Parietal lobe (tissue), 2 donors: Measurements from ENCODE around the gene SSH3. TPM values are rescaled to one million over a fixed set of nuclear protein-coding genes. Genes with fewer than 3 reads are reported as not detected.

Experiments
- small RNA-seq: library from RNA; depleted of rRNA; stranded (forward); fragments of <200 nt; gene quantifications from one replicate; pipeline ENCODE3, GENCODE V24; 2014; ENCODE audit warnings: low replicate concordance
- total RNA-seq: library from RNA; depleted of rRNA; stranded (reverse); fragments of >200 nt; gene quantifications from one replicate; pipeline ENCODE4 v1.2.3, GENCODE V29; 2014

The SSH3 gene, protein sequence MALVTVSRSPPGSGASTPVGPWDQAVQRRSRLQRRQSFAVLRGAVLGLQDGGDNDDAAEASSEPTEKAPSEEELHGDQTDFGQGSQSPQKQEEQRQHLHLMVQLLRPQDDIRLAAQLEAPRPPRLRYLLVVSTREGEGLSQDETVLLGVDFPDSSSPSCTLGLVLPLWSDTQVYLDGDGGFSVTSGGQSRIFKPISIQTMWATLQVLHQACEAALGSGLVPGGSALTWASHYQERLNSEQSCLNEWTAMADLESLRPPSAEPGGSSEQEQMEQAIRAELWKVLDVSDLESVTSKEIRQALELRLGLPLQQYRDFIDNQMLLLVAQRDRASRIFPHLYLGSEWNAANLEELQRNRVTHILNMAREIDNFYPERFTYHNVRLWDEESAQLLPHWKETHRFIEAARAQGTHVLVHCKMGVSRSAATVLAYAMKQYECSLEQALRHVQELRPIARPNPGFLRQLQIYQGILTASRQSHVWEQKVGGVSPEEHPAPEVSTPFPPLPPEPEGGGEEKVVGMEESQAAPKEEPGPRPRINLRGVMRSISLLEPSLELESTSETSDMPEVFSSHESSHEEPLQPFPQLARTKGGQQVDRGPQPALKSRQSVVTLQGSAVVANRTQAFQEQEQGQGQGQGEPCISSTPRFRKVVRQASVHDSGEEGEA
- 8.5 TPM for total RNA-seq

GRCh38 chr11:67303132-67303834, at the start of gene SSH3:
Gene SSH3 (plus strand): TSS chr11:67303530. CDS start chr11:67303626, 96 bp downstream.

GRCh38 chr11:67266449-67267187, 36.7 kb upstream of the SSH3 start, which contains the start of gene GRK2:
Gene GRK2 (plus strand): TSS chr11:67266473. CDS start chr11:67266700, 227 bp downstream.

GRCh38 chr11:67289226-67289650, 14.1 kb upstream of the SSH3 start, which contains the start of gene ANKRD13D:
Gene ANKRD13D (plus strand): TSS chr11:67289303. CDS start chr11:67289461, 158 bp downstream.

GRCh38 chr11:67353317-67354074, 50.2 kb downstream of the SSH3 start, which contains the start of gene POLD4:
Gene POLD4 (minus strand): TSS chr11:67353546. CDS start chr11:67353399, 147 bp downstream.

Small RNA genes within 50 kb of the gene (small RNA-seq; reads per million reads assigned to genes)
- gene RN7SKP239: not detected

Other genes starting within 250 kb of the SSH3 start
- not detected for gene RHOD, start 246.7 kb upstream of the SSH3 start, total RNA-seq
- gene KDM2A, start 184.3 kb upstream of the SSH3 start, total RNA-seq: 109 TPM
- gene GRK2, start 37.1 kb upstream of the SSH3 start, total RNA-seq: 50.7 TPM
- gene ANKRD13D, start 14.2 kb upstream of the SSH3 start, total RNA-seq: 57.9 TPM
- gene POLD4, start 50.0 kb downstream of the SSH3 start, total RNA-seq: 5.9 TPM
- 0.31 TPM for gene CLCF1, start 70.1 kb downstream of the SSH3 start, total RNA-seq
- 27.5 TPM for gene RAD9A, start 88.5 kb downstream of the SSH3 start, total RNA-seq
- gene PPP1CA, start 98.3 kb downstream of the SSH3 start, total RNA-seq: 57.0 TPM
- 0.31 TPM for gene TBC1D10C, start 100.6 kb downstream of the SSH3 start, total RNA-seq
- 0.31 TPM for gene CARNS1, start 112.1 kb downstream of the SSH3 start, total RNA-seq
- 16.0 TPM for gene RPS6KB2, start 125.0 kb downstream of the SSH3 start, total RNA-seq
- gene PTPRCAP, start 134.2 kb downstream of the SSH3 start, total RNA-seq: 0.63 TPM
- gene CORO1B, start 139.9 kb downstream of the SSH3 start, total RNA-seq: 24.4 TPM
- gene GPR152, start 149.2 kb downstream of the SSH3 start, total RNA-seq: not detected
- not detected for gene CABP4, start 151.8 kb downstream of the SSH3 start, total RNA-seq
- gene TMEM134, start 165.7 kb downstream of the SSH3 start, total RNA-seq: 19.7 TPM
- gene AIP, start 179.5 kb downstream of the SSH3 start, total RNA-seq: 46.0 TPM
- gene PITPNM1, start 201.8 kb downstream of the SSH3 start, total RNA-seq: 39.1 TPM
- gene CDK2AP2, start 204.6 kb downstream of the SSH3 start, total RNA-seq: 6.6 TPM
- not detected for gene CABP2, start 219.9 kb downstream of the SSH3 start, total RNA-seq